ENCODE measurements around the gene FAM120B.

DNA sequence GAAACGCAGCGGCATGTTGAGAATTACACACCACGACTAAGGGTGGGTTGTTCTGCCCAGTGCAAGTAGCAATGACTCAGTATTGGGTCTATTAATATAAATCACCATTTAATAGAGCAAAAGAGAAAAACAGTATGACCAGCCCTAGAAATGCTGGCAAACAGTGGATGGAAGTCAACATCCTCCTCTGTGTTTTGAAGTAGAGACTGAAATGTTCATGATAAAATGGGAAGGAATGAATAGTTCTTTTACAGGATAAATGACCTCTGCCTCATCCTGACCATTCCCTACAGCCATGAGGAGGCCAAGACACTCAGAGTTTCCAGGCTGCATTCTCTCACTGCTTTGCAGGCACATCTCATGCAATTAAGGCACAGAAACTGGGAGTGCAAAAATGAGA is 134.8 kb downstream of the FAM120B start:
- TF ChIP-seq CTCF (IDR thresholded peaks at IDR 0.05; ENCODE audit: low read depth, low read length) (no peak), EZH2phosphoT487 (IDR thresholded peaks at IDR 0.05; ENCODE audit: low read depth) (no peak)
